OCI-LY3 (cell line): ENCODE measurements around the gene PREX1.

Experiments
- CTCF ChIP-seq: fragments of 200-600, 300-600 bp; sonication (generic); IDR thresholded peaks from 2 replicates; pipeline ENCODE4 v1.5.1; 2014; ENCODE audit warnings: antibody characterized with exemption, low read length, low read depth
- EZH2phosphoT487 ChIP-seq: fragments of 200-600 bp; shearing (Covaris generic); IDR thresholded peaks from 2 replicates; pipeline ENCODE4 v1.6.1; 2018; ENCODE audit warnings: antibody characterized with exemption, mixed run types, low read depth

- TF ChIP-seq CTCF (no peak), EZH2phosphoT487 (no peak)
Observed at GRCh38 chr20:48735112-48735511, 92.7 kb downstream of the PREX1 start.
